Measurements from ENCODE around the gene LRRC4B. TPM values are rescaled to one million over a fixed set of nuclear protein-coding genes. Genes with fewer than 3 reads are reported as not detected.
A peak's percentile ranks its signal among the peaks of the same experiment; 100 is the strongest.

LRRC4B gene
- total and polyA plus RNA-seq, 2 of the 4 experiments (the other 2 are of a cell fraction): 0.03 TPM; not detected in 1

GRCh38 chr19:50492303-50493052 is 75.8 kb downstream of the LRRC4B start:
- no peaks in the 10 kb centered on the region for H3K4me1 ChIP-seq (ENCODE audit: control insufficient read depth, insufficient read depth, low read length)
- H3K79me1 ChIP-seq (ENCODE audit: low read depth in 1 of 2, low read length in 2 of 2): no peaks in the 10 kb centered on the region
- no peak overlapping the region for H4K5ac ChIP-seq (ENCODE audit: low read depth, low read length)
- no peak overlapping the region for H2BK15ac ChIP-seq (ENCODE audit: low read depth, low read length)
- no peak overlapping the region for H3K4me2 ChIP-seq (ENCODE audit: low read depth, low read length)
- intact Hi-C loops (cut with micrococcal nuclease) (no loop called here), dilution Hi-C loops (cut with HindIII; ENCODE audit: low sequenced_read_pairs, unreplicated experiment) (no loop called here), in situ Hi-C loops (cut with MboI; ENCODE audit: low sequenced_read_pairs) (no loop called here)
- H2BK5ac ChIP-seq (ENCODE audit: low read depth, low read length, poor library complexity, severe bottlenecking): no peak overlapping the region
- H3K4ac ChIP-seq (ENCODE audit: low read depth, low read length): no peak overlapping the region
- H3K18ac ChIP-seq (ENCODE audit: low read depth, low read length): no peak overlapping the region
- H2AK5ac ChIP-seq (ENCODE audit: low read depth, low read length): peak overlapping the region; percentile 16; the same call in 1 of the 2 replicates
- peak overlapping the region; percentile 61 for H2AK9ac ChIP-seq (replicated peaks; ENCODE audit: low read depth, low read length, poor library complexity)
- no peak for DNase-seq
- H3K27me3 ChIP-seq (ENCODE audit: control insufficient read depth, insufficient read depth, low read length): peaks cover 48% of the 10 kb centered on the region
- no peak overlapping the region for H3K56ac ChIP-seq (ENCODE audit: extremely low read depth, insufficient read depth, low read length)
- no peak overlapping the region for H2BK120ac ChIP-seq (ENCODE audit: low read depth, low read length)
- no peak overlapping the region for H3K4me3 ChIP-seq (ENCODE audit: insufficient read depth, low read depth, low read length)
- ATAC-seq (ENCODE audit: low read depth): peak; percentile 33
- H2BK20ac ChIP-seq (ENCODE audit: low read depth, low read length): no peak overlapping the region
- peaks cover 2% of the 10 kb centered on the region; the same call in 1 of the 2 replicates for H3K36me3 ChIP-seq (ENCODE audit: control insufficient read depth, insufficient read depth, low read length)
- 16% methylated on average over 5 of the region's 12 CpGs; no CpG with 5 or more reads in 1 of the 2 experiments for WGBS, 2 experiments (ENCODE audit: extremely low coverage in 2 of 2, insufficient read length in 1 of 2)
- no peaks in the 10 kb centered on the region for H4K20me1 ChIP-seq (ENCODE audit: insufficient read depth, low read length)
- BruUV-seq (replicated peaks): no TSS peak
- ChIA-PET CTCF (no interaction called here), POLR2A (ENCODE audit: unreplicated experiment) (no interaction called here)
- H3K23ac ChIP-seq (ENCODE audit: low read depth, low read length): no peak overlapping the region
- no peak overlapping the region for H3K14ac ChIP-seq (replicated peaks; ENCODE audit: low read depth, low read length)
- no peak overlapping the region for H4K8ac ChIP-seq (ENCODE audit: low read depth in 2 of 2, low read length in 2 of 2)
- no peak overlapping the region for H3K27ac ChIP-seq (ENCODE audit: insufficient read depth, low read length)
- no peak overlapping the region for H3K9ac ChIP-seq (ENCODE audit: low read depth, low read length)
- no peak for TF ChIP-seq POLR2A (IDR thresholded peaks at IDR 0.05; ENCODE audit: low read depth, low read length)
- no peak for TF ChIP-seq CEBPB (IDR thresholded peaks at IDR 0.05; ENCODE audit: low read depth, low read length)
- TF ChIP-seq NFE2L2 (IDR thresholded peaks at IDR 0.05; ENCODE audit: low read depth, low read length): no peak
- no peak for TF ChIP-seq MXI1 (IDR thresholded peaks at IDR 0.05; ENCODE audit: borderline replicate concordance, low read depth, low read length)
- TF ChIP-seq RFX5 (IDR thresholded peaks at IDR 0.05; ENCODE audit: low read depth, low read length): no peak
- H3K9me3 ChIP-seq (ENCODE audit: control insufficient read depth, insufficient read depth, low read length): peaks cover 6% of the 10 kb centered on the region; the same call in 1 of the 2 replicates
- peak overlapping the region; percentile 56 for H2AFZ ChIP-seq (replicated peaks; ENCODE audit: low read length, poor library complexity)
- no peak overlapping the region for H4K91ac ChIP-seq (ENCODE audit: insufficient read depth, low read depth, low read length)
- no peaks in the 10 kb centered on the region for H3K9me1 ChIP-seq (ENCODE audit: insufficient read depth, low read length)

Measured in IMR-90 (cell line).